GM12865 (cell line): ENCODE data around the gene SGCD.
"Not testable (repeated sequence)": the region's sequence is repeated elsewhere in the genome, so short reads cannot be mapped to it uniquely, and the experiment has no call there.

Experiments
- DNase-seq: peaks from one replicate; pipeline ENCODE4 v3.0.0; 2010; ENCODE audit warnings: low read depth
- H3K4me3 ChIP-seq: 2 replicates; pipeline ENCODE4 v1.5.1; 2011; ENCODE audit warnings: mild to moderate bottlenecking, low read depth, low read length, control low read depth
- TF ChIP-seq, protein P1 (sequence below): IDR thresholded peaks from 2 replicates; pipeline ENCODE4 v1.5.1; 2011; ENCODE audit warnings: low read length, control low read depth, low read depth, inconsistent platforms; ENCODE audit not compliant: insufficient read depth; ENCODE audit errors: missing control alignments

Gene SGCD

GRCh38 chr5:156634301-156634700 lies 307.3 kb downstream of the SGCD start:
- TF ChIP-seq, protein P1, sequence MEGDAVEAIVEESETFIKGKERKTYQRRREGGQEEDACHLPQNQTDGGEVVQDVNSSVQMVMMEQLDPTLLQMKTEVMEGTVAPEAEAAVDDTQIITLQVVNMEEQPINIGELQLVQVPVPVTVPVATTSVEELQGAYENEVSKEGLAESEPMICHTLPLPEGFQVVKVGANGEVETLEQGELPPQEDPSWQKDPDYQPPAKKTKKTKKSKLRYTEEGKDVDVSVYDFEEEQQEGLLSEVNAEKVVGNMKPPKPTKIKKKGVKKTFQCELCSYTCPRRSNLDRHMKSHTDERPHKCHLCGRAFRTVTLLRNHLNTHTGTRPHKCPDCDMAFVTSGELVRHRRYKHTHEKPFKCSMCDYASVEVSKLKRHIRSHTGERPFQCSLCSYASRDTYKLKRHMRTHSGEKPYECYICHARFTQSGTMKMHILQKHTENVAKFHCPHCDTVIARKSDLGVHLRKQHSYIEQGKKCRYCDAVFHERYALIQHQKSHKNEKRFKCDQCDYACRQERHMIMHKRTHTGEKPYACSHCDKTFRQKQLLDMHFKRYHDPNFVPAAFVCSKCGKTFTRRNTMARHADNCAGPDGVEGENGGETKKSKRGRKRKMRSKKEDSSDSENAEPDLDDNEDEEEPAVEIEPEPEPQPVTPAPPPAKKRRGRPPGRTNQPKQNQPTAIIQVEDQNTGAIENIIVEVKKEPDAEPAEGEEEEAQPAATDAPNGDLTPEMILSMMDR: no peak
- no peak for DNase-seq

DNA sequence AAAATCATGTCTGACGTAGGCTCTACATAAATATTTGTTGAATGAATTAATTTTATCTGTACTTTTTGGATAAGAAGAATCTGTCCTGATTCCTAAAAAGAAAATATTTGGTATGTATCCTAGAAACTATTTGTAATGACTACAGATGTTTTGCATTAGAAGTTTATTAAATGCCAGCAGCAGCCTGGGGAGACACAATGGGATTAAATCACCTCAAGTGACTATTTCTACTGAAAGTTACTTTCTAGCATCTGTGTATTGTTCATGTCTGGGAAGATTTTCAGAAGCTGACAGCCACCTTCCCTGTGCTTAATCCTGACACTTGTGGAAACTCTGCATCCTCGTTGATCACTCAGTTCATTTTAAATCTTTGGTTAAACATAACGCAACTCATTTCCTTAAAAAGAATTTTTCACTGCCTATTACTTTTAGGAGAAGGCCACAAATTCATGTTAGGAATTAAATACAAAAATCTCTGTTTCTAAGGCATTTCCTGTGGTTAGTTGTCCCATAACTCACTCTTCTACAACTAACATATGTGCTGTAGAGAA lies 313.8 kb downstream of the SGCD start:
- DNase-seq: no peak
- TF ChIP-seq, protein P1: no peak
- no peak overlapping the region for H3K4me3 ChIP-seq

More at GRCh38 chr5:156634301-156634700, 307.3 kb downstream of the SGCD start:
- no peak overlapping the region for H3K4me3 ChIP-seq

DNA sequence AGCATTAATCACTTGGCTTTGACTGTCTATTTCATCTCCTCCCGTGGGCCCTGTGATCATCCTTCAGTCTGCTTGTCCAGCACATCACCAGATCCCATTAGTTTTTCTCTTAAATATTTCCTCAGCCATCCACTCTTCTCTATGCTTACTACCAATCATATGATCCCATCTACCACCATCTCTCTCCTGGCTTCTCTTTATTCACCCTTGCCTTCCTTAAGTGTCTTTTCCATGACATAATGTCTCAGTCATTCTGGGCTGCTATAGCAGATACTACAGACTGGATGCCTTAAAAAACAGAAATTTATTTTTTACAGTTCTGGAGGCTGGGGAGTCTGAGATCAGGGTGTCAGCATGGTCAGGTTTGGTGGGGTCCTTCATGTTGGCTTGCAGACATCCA lies 314.7 kb downstream of the SGCD start:
- no peak for DNase-seq
- TF ChIP-seq, protein P1: no peak
- no peak overlapping the region for H3K4me3 ChIP-seq

- no peak overlapping the region for H3K4me3 ChIP-seq
- TF ChIP-seq, protein P1: no peak
- DNase-seq: no peak
Observed at GRCh38 chr5:156647034-156647451, 320.1 kb downstream of the SGCD start.

DNA sequence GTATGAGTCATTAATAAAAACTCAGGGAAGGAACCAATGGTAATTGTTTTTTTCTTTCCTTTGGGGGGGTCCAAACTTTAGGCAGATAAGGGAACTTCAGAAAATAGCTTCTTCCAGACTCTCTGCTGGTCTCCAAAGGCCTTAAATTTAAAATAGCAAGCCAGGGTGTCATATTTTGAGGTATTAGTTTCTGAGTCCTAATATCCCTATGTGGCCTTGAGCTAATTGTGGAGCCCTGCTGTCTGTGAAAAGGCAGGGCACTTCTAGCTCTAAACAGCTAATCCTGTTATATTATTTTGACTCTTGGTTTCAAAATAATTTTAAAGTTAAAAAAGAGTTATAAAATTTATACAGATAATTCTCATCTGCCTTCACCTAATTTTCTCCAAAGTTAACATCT lies 327.5 kb downstream of the SGCD start:
- DNase-seq: no peak
- H3K4me3 ChIP-seq: no peak overlapping the region
- TF ChIP-seq, protein P1: no peak

GRCh38 chr5:156655732-156656131 lies 328.8 kb downstream of the SGCD start:
- TF ChIP-seq, protein P1: no peak
- H3K4me3 ChIP-seq: no peak overlapping the region
- DNase-seq: no peak

DNA sequence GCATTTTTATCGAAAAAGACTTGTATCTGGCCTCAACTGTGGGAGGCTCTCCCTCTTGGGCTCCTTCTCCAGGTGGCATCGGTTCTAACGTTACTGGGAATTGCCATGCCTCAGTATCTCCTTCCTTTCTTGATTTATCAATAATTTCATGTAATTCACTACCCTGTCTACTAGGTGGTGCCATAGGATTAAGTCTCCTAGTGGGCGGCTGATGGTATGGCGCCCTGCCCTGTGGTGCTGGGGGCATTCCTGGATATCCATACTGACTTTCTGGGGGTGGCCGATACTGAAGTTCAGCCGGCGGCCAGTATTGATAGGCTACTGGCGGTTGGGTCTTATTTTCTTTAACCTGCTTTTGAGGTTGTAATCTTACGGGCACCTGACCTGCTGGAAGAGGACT lies 337.9 kb downstream of the SGCD start:
- TF ChIP-seq, protein P1: peak; percentile 0
- DNase-seq, H3K4me3 ChIP-seq: not testable (repeated sequence)

DNA sequence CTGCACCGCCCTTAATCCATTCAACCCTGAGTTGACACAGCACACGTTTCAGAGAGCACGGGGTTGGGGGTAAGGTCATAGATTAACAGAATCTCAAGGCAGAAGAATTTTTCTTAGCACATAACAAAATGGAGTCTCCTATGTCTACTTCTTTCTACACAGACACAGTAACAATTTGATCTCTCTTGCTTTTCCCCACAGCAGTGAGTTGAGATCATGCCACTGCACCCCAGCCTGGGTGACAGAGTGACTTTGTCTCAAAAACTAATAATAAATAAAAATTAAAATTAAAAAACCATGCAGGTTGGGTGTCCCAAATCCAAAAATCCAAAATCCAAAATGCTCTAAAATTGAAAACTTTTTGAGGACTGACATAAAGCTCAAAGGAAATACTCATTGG lies 339.7 kb downstream of the SGCD start:
- H3K4me3 ChIP-seq, DNase-seq: not testable (repeated sequence)
